HG02642 (cell line): ENCODE data around the gene ACBD7.

Source experiments
- ATAC-seq: cut with Tn5 transposase; IDR thresholded peaks from one replicate; pipeline ENCODE4 v1.9.1; 2021; ENCODE audit warnings: mild to moderate bottlenecking; ENCODE audit not compliant: unreplicated experiment, poor library complexity

ACBD7 gene

DNA sequence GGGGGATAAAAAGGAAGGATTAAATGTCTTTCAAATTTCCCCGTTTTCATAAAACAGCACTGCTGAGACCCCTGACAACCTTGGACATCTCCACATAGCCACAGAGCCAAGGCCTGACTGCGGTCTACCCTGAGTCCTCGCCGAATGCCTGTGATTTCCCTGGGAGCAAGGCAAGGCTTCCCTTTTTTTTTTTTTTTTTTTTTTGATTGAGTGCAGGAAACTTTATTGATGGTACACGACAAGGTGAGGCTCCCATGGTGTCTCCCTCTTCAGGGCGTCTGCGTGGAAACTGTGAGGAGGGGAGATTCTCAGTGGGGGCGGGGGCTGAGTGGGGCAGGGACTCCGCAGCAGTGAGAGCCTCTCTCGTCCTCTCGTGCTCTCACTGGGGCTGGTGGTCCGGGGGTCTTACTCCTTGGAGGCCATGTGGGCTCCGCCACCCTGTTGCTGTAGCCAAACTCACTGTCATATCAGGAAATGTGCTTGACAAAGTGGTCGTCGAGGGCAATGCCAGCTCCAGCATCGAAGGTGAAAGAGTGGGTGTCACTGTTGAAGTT, 4.4 kb upstream of the ACBD7 start:
- no peak for ATAC-seq

- ATAC-seq: no peak
These were observed 2.8 kb upstream of the ACBD7 start for GRCh38 chr10:15091418-15091817.

- no peak for ATAC-seq
These were observed 4.1 kb downstream of the ACBD7 start for GRCh38 chr10:15084502-15084922.

GRCh38 chr10:15083674-15084501, 4.7 kb downstream of the ACBD7 start:
- ATAC-seq: no peak

GRCh38 chr10:15075421-15075820, 13.2 kb downstream of the ACBD7 start:
- ATAC-seq: no peak

GRCh38 chr10:15072358-15072757, 16.2 kb downstream of the ACBD7 start:
- no peak for ATAC-seq

GRCh38 chr10:15069230-15069629, 19.3 kb downstream of the ACBD7 start:
- ATAC-seq: no peak

GRCh38 chr10:15068802-15069201, 19.8 kb downstream of the ACBD7 start:
- ATAC-seq: no peak

- no peak for ATAC-seq
These were observed 21.4 kb downstream of the ACBD7 start for GRCh38 chr10:15067154-15067553.

GRCh38 chr10:15060638-15061037, 27.9 kb downstream of the ACBD7 start:
- no peak for ATAC-seq

DNA sequence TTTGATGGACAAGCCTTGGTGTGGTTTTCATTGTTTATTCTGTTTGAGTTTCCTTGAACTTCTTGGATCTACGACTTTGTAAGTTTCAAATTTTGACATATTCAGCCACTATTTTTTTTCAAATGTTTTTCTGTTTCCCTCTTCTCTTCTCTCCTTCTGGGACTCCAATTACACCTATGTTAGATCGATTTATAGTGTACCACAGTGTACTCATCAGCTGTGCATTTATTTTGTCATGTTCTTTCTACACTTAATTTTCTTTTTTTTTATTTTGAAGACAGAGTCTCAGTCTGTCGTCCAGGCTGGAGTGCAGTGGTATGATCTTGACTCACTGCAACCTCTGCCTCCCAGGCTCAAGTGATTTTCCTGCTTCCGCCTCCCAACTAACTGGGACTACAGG, 28.7 kb downstream of the ACBD7 start:
- no peak for ATAC-seq

GRCh38 chr10:15058689-15059088, 29.9 kb downstream of the ACBD7 start:
- ATAC-seq: no peak

GRCh38 chr10:15053061-15053460, 35.5 kb downstream of the ACBD7 start:
- ATAC-seq: no peak

GRCh38 chr10:15052121-15052520, 36.5 kb downstream of the ACBD7 start:
- no peak for ATAC-seq

- no peak for ATAC-seq
These were observed 39.0 kb downstream of the ACBD7 start for GRCh38 chr10:15049533-15049932.

GRCh38 chr10:15046626-15047025, 42.0 kb downstream of the ACBD7 start:
- ATAC-seq: no peak

GRCh38 chr10:15045380-15045779, 43.2 kb downstream of the ACBD7 start:
- no peak for ATAC-seq

GRCh38 chr10:15043674-15044073, 44.9 kb downstream of the ACBD7 start, which contains the start of gene OLAH:
TSS of gene OLAH (plus strand) at chr10:15043943. CDS start at chr10:15047289, 3,346 bp downstream.
- ATAC-seq: no peak

GRCh38 chr10:15038416-15038815, 50.2 kb downstream of the ACBD7 start:
- ATAC-seq: no peak

DNA sequence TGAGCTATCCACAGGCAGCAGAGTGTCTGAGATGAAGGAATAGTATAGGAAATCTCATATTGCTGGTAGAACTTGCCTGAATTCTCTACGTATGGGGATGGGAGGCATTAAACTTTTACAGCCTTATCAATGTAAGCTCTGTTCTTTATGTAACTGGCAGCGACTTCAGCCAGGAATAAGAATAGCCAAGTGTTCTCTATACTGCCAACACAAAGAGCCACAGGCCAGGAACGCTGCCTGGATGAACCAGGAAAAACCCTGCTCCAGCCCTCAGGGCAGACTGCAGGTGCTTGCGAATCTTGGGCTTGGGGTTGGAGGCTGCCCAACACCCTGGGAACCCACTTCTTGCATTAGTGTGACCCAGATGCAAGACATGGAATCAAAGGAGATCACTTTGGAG, 50.9 kb downstream of the ACBD7 start:
- no peak for ATAC-seq

- ATAC-seq: no peak
These were observed 52.9 kb downstream of the ACBD7 start for GRCh38 chr10:15035385-15036301.
